SU-DHL-6 (cell line): ENCODE results near the gene TEDC2.

Experiments used
- CTCF ChIP-seq: fragments of 200-600 bp; sonication (generic); IDR thresholded peaks from one replicate; pipeline ENCODE4 v1.5.1; 2017; ENCODE audit warnings: antibody characterized with exemption, mild to moderate bottlenecking, low read length, moderate library complexity; ENCODE audit not compliant: insufficient read depth, poor library complexity, severe bottlenecking
- EZH2phosphoT487 ChIP-seq: fragments of 200-600 bp; sonication (generic), shearing (Covaris generic); conservative IDR thresholded peaks from 2 replicates; pipeline ENCODE4 v1.6.1; 2018; ENCODE audit warnings: mild to moderate bottlenecking, antibody characterized with exemption, low read length, moderate library complexity, mixed read lengths

GRCh38 chr16:2468725-2469398 is 9.0 kb downstream of the TEDC2 start:
- TF ChIP-seq CTCF: no peak
- no peak for TF ChIP-seq EZH2phosphoT487
